Measurements from ENCODE around the gene DNMT3A.

DNA sequence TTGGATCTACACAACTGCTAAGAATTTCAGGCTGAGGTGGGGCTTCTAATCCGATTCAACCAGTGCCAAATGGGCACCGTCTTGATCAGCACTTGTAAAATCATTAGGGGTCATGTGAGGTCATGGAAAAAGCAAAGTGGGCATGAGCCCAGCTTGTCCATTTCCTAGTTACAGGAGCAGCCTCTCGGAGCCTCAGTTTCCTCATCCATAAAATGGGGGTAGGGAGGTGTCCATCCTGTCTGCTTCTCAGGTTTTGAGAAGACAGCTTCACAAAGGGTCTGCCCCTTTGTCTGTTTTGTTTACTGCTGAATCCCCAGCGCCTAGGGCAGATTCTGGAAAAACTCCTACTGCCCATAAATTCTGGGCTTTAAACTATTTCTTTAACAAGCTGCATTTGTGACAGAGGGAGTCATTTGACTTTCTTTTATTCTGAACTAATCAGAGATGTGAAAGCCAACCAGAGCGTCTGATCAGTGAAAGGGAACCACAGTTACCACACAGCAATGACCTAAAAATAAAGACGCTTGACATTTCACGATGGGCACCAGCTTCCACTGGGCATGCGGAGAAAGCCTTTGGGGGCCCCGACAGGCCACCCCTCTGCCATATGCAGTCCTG lies 38.9 kb downstream of the DNMT3A start:
- TF ChIP-seq EP300 (IDR thresholded peaks at IDR 0.05) (no peak), POLR2A (IDR thresholded peaks at IDR 0.05; ENCODE audit: low read depth) (no peak), POLR2AphosphoS5 (IDR thresholded peaks at IDR 0.05) (no peak)
- TF ChIP-seq, protein P1, sequence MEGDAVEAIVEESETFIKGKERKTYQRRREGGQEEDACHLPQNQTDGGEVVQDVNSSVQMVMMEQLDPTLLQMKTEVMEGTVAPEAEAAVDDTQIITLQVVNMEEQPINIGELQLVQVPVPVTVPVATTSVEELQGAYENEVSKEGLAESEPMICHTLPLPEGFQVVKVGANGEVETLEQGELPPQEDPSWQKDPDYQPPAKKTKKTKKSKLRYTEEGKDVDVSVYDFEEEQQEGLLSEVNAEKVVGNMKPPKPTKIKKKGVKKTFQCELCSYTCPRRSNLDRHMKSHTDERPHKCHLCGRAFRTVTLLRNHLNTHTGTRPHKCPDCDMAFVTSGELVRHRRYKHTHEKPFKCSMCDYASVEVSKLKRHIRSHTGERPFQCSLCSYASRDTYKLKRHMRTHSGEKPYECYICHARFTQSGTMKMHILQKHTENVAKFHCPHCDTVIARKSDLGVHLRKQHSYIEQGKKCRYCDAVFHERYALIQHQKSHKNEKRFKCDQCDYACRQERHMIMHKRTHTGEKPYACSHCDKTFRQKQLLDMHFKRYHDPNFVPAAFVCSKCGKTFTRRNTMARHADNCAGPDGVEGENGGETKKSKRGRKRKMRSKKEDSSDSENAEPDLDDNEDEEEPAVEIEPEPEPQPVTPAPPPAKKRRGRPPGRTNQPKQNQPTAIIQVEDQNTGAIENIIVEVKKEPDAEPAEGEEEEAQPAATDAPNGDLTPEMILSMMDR (IDR thresholded peaks at IDR 0.05) = no peak
